ENCODE results near the gene RNF213.
"Not testable (repeated sequence)": the region's sequence is repeated elsewhere in the genome, so short reads cannot be mapped to it uniquely, and the experiment has no call there.

RNF213 gene

GRCh38 chr17:80225230-80225629, 35.4 kb upstream of the RNF213 start:
- no peak for DNase-seq

DNA sequence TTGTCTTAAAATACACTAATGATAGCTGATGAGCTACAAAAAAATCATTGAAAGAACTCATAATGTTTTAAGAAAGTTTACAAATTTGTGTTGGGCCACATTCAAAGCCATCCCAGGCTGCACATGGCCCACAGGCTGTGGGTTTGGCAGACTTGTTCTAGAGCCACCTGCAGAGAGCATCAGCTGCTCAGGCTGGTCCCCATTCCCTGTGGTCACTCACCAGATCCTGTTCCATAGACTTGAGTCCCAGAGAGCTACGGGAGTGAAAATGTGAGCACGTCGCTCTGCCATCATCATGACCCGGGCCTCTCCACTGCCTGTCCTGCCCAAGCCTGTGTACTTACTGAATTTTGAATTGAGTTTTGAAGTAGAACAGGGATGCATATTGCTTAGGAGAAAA, 33.5 kb upstream of the RNF213 start:
- no peak for DNase-seq

DNA sequence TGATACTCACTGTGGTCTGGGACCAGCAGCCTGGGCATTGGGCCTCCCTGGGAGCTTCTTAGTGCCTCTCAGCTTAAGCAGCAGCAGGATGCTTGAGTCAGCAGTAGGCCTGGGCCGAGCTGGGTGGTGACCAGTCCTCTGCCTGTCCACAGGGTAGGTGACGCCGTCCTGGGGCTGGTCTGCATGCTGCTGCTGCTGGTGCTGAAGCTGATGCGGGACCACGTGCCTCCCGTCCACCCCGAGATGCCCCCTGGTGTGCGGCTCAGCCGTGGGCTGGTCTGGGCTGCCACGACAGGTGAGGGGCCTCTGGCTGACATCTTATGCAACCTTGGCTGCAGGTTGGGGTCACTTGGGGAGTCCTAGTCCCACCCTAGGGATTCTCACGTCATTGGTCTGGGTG, 33.0 kb upstream of the RNF213 start:
- no peak for DNase-seq

- DNase-seq = no peak
Measured at GRCh38 chr17:80228477-80228876, 32.2 kb upstream of the RNF213 start.

DNA sequence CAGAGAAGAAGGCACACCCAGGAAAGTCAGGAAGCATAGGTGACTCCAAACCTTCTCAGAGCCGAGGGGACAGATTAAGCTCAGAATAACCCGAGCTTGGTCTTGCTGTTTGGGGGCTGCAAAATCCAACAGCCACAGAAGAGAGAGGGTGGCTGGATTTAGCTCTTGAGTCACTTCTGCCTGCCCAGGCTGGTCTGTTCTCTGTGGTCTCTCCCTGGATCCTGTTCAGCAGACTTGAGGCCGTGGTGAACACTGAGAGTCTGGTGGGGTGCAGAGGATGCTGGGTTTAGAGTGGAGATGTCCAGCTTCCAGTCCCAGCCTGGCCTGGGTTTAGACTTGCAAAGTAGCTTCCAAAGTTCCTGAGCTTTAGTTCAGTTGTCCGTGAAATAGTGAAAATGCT, 31.6 kb upstream of the RNF213 start:
- no peak for DNase-seq

- DNase-seq = no peak
Measured at GRCh38 chr17:80232438-80232837, 28.2 kb upstream of the RNF213 start.

DNA sequence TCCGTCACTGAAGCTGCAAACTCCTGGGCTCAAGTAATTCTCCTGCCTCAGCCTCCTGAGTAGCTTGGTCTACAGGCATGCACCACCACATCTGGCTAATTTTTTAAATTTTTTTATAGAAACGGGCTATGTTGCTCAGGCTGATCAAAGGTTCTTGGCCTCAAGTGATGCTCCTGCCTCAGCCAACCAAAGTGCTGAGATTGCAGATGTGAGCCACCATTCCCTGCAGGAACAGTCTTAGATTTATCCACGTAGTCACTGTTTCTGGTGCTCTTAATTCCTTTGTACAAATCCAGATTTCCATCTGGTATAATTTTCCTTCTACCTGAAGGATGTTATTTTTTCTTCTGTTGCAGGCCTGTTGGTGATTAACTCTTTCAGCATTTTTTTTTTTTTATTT, 27.4 kb upstream of the RNF213 start:
- DNase-seq = no peak

DNA sequence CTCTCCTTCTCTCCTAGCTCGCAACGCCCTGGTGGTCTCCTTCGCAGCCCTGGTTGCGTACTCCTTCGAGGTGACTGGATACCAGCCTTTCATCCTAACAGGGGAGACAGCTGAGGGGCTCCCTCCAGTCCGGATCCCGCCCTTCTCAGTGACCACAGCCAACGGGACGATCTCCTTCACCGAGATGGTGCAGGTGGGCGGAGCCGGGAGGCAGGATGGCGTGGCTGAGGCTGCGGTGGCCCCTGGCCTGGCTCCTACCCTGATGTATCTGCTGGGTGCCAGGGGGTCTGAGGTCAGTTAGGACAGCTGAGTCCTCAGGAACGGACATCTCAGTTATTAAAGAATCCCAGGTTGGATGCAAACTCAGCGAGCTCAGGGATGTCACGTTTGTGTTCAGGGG, 23.7 kb upstream of the RNF213 start:
- no peak for DNase-seq

- no peak for DNase-seq
Measured at GRCh38 chr17:80237386-80237785, 23.3 kb upstream of the RNF213 start.

- DNase-seq = no peak
Measured at GRCh38 chr17:80242505-80242904, 18.1 kb upstream of the RNF213 start.

DNA sequence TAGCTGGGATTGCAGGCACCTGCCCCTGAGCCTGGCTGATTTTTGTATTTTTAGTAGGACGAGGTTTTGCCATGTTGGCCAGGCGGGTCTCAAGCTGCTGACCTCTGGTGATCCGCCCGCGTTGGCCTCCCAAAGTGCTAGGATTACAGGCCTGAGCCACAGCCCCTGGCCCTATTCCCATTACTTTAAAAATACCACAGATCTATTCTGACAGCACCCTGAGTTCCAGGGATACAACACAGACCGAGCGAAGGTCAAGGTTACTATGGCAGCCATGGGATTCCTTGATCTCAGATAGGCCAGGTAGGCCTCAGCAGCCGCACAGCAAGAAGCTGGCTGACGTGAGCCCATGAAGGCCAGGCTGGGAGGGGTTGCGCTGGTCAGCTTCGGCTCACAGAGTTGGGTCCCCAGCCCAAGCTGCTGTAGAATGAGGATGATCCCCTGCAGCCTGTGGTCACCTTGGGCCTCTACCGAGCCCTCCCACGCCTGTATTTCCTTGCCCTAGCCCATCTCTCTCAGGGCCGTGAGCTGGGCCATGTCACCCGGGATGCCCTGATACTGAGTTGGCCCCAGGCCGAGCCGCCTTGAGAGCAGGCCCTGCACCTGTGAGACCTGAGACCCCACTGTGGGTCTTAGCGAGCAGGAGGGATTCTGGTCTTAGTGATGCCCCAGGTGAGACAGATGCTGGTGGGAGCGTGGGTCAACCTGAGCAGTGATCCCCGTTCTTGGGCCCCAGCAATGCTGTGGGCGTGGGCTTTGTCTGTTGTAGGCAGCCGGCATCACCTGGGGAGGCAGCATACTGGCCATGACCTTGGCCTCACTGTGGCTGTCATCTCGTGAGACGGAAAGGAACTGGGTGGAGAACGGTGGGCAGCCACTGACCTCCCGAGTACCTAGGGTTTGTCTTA, 16.9 kb upstream of the RNF213 start:
- no peak for DNase-seq

- DNase-seq = not testable (repeated sequence)
Measured at GRCh38 chr17:80244448-80244847, 16.2 kb upstream of the RNF213 start.

- DNase-seq = no peak
Measured at GRCh38 chr17:80244871-80245509, 15.7 kb upstream of the RNF213 start.

DNA sequence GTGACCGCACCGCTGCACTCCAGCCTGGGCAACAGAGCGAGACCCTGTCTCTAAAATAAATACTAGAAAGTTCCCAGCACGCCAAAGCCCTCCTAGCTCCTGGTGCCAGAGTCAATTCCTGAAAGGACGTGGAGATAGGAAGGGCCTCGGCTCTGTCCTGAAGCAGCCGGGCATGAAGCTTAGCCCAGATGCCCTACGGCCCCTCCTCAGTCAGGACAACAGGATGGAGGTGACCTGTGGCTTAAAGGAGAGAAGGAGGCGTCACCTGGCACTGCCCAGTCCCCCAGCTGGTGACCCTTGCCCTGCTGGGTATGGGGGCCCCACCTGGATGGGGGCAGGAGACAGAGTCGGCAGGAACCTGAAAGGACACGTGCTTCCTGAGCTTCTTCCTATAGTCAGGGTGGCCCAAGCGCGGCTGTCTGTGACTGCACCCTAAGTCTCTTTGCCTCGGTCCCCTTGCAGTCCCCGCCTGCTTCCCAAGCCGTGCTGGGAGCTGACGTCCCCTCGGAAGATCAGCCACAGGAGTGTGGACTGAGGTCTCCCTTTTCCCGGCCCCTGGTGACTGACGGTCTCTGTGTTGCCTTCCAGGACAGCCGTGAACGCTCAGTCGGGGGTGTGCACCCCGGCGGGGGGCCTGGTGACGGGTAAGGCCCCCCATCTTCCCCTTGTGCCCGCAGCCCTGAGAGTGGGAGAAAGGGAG, 14.9 kb upstream of the RNF213 start:
- DNase-seq = no peak

- DNase-seq = no peak
Measured at GRCh38 chr17:80246266-80246681, 14.4 kb upstream of the RNF213 start.

DNA sequence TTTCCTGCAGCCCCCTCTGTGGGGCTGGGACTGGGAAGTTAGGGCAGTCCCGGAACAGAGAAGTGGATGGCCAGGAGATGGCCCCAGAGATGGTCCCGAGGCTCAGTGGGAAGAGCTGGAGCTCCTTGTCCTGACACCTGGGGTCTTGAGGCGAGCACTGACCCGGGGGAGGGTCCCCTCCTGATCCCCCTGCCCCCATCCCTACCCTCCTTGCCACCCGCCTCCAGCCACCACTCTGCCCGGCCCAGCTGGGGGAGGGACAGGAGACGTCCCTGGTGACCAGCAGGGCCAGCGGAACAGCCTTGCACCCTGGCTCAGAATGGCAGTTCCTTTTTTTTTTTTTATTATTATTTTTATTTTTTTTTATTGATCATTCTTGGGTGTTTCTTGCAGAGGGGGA, 13.9 kb upstream of the RNF213 start:
- DNase-seq = no peak

DNA sequence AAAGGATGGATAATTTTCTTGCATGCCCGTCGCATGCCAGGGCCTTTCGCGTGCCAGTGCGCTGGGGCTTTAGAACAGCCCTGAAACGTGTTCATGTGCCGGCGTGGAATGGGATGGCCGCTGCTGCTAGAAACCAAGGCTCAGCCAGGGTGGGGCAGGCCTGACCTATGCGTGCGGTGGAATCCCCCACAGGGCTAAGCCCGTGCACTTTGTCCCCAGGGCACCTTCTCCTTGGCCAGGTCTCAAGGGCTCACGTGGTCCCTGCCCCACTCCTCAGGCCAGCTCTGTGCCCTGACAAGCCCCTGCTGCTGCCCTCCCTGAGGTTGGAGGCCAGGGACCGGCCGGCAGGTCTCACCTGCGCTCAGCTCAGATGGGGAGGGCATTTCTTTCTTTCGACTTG, 13.1 kb upstream of the RNF213 start:
- DNase-seq = no peak

- DNase-seq = no peak
Measured at GRCh38 chr17:80248001-80248893, 12.4 kb upstream of the RNF213 start.

- DNase-seq = no peak
Measured at GRCh38 chr17:80248894-80249710, 11.6 kb upstream of the RNF213 start.

DNA sequence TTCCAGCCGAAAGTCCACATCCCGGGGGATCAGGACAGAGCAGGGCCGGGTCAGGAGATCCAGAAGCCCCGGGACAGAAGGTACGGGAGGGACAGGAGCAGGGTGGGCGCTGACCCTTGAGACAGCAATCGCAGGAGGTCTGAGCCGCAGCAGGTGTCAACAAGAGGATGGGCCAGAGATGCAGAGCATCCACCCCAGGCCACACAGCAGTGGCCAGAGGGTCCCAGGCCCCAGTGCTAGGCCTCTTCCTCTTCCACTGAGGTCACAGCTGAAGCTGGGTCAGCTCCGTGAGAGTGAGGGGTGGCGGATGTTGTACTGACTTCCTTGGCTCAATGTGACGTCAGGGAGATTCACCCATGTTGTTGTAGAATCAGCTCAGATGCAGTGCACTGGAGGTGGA, 8.7 kb upstream of the RNF213 start:
- no peak for DNase-seq

DNA sequence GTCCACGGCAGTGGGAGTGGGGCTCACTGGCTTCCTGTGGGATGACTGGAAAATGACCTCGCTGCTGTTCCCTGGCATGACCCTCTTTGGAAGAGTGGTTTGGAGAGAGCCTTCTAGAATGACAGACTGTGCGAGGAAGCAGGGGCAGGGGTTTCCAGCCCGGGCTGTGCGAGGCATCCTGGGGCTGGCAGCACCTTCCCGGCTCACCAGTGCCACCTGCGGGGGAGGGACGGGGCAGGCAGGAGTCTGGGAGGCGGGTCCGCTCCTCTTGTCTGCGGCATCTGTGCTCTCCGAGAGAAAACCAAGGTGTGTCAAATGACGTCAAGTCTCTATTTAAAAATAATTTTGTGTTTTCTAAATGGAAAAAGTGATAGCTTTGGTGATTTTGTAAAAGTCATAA, 7.8 kb upstream of the RNF213 start:
- no peak for DNase-seq

Data from right forelimb (tissue), 1 donor.